HEK293T (cell line): ENCODE measurements around the gene VPS26B.

Source experiments
- ELF4 ChIP-seq: fragments of 450-650 bp; IDR thresholded peaks from 2 replicates; pipeline ENCODE4 v1.6.1; 2017; ENCODE audit warnings: antibody characterized with exemption
- FOXK2 ChIP-seq: fragments of 450-650 bp; IDR thresholded peaks from 2 replicates; pipeline ENCODE4 v1.6.1; 2016; ENCODE audit warnings: mild to moderate bottlenecking
- SUZ12 ChIP-seq: fragments of 450-650 bp; IDR thresholded peaks from 2 replicates; pipeline ENCODE4 v1.6.1; 2016; ENCODE audit warnings: mild to moderate bottlenecking
- ZNF384 ChIP-seq: fragments of 450-650 bp; IDR thresholded peaks from 2 replicates; pipeline ENCODE4 v1.6.1; 2016

DNA sequence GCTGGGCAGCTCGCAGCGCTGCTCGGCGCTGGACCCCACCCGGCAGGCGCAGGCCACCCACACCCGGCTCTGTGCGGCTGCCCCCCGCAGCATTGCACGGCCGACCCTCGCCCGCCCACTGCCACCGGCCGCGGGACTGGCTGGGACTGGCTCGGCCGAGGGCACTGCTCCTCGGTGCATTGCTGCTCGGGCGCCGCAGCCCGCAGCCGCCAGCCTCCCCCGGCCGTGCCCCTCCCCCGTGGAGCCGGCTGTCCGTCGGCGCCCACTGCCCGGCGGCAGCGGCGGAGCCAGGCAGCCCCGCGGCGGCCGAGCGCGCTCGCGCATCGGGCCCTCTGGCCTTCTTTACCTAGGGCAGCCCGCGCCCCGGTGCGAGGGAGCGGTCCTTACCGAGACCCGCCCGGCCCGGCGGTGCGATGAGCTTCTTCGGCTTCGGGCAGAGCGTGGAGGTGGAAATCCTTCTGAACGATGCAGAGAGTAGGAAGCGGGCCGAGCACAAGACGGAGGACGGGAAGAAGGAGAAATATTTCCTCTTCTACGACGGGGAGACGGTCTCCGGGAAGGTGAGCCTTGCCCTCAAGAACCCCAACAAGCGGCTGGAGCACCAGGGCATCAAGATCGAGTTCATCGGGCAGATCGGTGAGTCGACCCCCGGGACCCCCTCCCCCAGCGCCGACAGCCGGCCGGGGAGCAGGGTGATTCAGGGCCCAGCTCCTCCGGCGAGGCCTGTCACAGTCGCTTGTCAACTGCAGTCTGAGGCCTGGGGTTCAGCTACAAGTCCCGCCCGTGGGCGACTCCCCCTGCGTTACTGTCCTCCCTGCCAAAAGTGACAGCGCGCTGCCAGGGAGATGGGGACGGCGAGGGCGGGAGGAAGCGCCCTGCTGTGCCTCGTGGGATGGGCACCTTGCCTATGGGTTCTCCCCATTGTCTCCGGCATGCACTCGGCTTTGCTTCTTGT, 516 bp downstream of the VPS26B start:
- TF ChIP-seq FOXK2 (no peak), ZNF384 (no peak), SUZ12 (no peak), ELF4 (no peak)
